Stimulated activated effector memory CD8-positive, alpha-beta T cell treated with anti-CD3 and anti-CD28 coated beads, Interleukin-12 subunit alpha, Interleukin-12 subunit beta, amount 100 ng/mL, for 72 hours (primary cell): ENCODE data around the gene IRS2.
"Not testable (repeated sequence)": the region's sequence is repeated elsewhere in the genome, so short reads cannot be mapped to it uniquely, and the experiment has no call there.

Experiments used
- ATAC-seq: fragments of 150-1000 bp; cut with Tn5 transposase; 2 replicates; pipeline ENCODE4 v1.10.0; 2021
- DNase-seq, 2 donors: peaks; one replicate each; pipeline ENCODE4 v3.0.0; 2021 to 2022; ENCODE audit warnings: low spot score in 2 of 2
- H3K27ac Mint-ChIP-seq: one replicate; pipeline ENCODE4 v1.8.0; 2022; ENCODE audit warnings: mild to moderate bottlenecking, mixed read lengths
- H3K36me3 Mint-ChIP-seq: one replicate; pipeline ENCODE4 v1.8.0; 2022; ENCODE audit warnings: mild to moderate bottlenecking, mixed read lengths
- H3K4me1 Mint-ChIP-seq: one replicate; pipeline ENCODE4 v1.8.0; 2022; ENCODE audit warnings: mixed read lengths
- H3K4me3 Mint-ChIP-seq: one replicate; pipeline ENCODE4 v1.8.0; 2022; ENCODE audit warnings: mild to moderate bottlenecking, mixed read lengths
- H3K9me3 Mint-ChIP-seq: one replicate; pipeline ENCODE4 v1.8.0; 2022; ENCODE audit warnings: mixed read lengths

Gene IRS2

GRCh38 chr13:109786457-109787134, at the start of gene IRS2:
IRS2 (minus strand) TSS chr13:109786583; CDS start chr13:109786053, 530 bp downstream.
- Mint-ChIP-seq H3K27ac (no peak within 1 kb of the TSS), H3K36me3 (peaks cover 7% of the 10 kb centered on the region), H3K9me3 (no peaks in the 10 kb centered on the region), H3K4me1 (peaks cover 17% of the 10 kb centered on the region), H3K4me3 (peak within 1 kb of the TSS; percentile 68)
- DNase-seq (peak; percentile 55 to 76), ATAC-seq (peak; percentile 94)

- Mint-ChIP-seq H3K27ac (no peak overlapping the region), H3K9me3 (peaks cover 3% of the 10 kb centered on the region), H3K4me3 (no peak overlapping the region), H3K4me1 (peaks cover 2% of the 10 kb centered on the region), H3K36me3 (no peaks in the 10 kb centered on the region)
- ATAC-seq = no peak
- no peak for DNase-seq
Measured at GRCh38 chr13:109834973-109835720, 48.8 kb upstream of the IRS2 start.

- no peak for ATAC-seq
- no peak for DNase-seq
- Mint-ChIP-seq H3K4me3 (no peak overlapping the region), H3K9me3 (peaks cover 3% of the 10 kb centered on the region), H3K27ac (no peak overlapping the region), H3K36me3 (no peaks in the 10 kb centered on the region), H3K4me1 (no peaks in the 10 kb centered on the region)
Measured at GRCh38 chr13:109833940-109834339, 47.6 kb upstream of the IRS2 start.

- Mint-ChIP-seq H3K4me1 (no peaks in the 10 kb centered on the region), H3K27ac (no peak overlapping the region), H3K9me3 (peaks cover 3% of the 10 kb centered on the region), H3K4me3 (no peak overlapping the region), H3K36me3 (no peaks in the 10 kb centered on the region)
- ATAC-seq (no peak), DNase-seq (no peak)
Measured at GRCh38 chr13:109833071-109833470, 46.7 kb upstream of the IRS2 start.

- ATAC-seq, H3K4me1 Mint-ChIP-seq, H3K36me3 Mint-ChIP-seq, H3K9me3 Mint-ChIP-seq, H3K27ac Mint-ChIP-seq, H3K4me3 Mint-ChIP-seq, DNase-seq: not testable (repeated sequence)
Measured at GRCh38 chr13:109828591-109829316, 42.4 kb upstream of the IRS2 start.

GRCh38 chr13:109823201-109823600, 36.8 kb upstream of the IRS2 start:
- H3K9me3 Mint-ChIP-seq, H3K27ac Mint-ChIP-seq, ATAC-seq, H3K4me1 Mint-ChIP-seq, H3K4me3 Mint-ChIP-seq, H3K36me3 Mint-ChIP-seq, DNase-seq: not testable (repeated sequence)

GRCh38 chr13:109821103-109821502, 34.7 kb upstream of the IRS2 start:
- no peak overlapping the region for H3K4me3 Mint-ChIP-seq
- no peaks in the 10 kb centered on the region for H3K9me3 Mint-ChIP-seq
- H3K36me3 Mint-ChIP-seq = no peaks in the 10 kb centered on the region
- no peaks in the 10 kb centered on the region for H3K4me1 Mint-ChIP-seq
- no peak for ATAC-seq
- no peak for DNase-seq
- no peak overlapping the region for H3K27ac Mint-ChIP-seq

- Mint-ChIP-seq H3K36me3 (no peaks in the 10 kb centered on the region), H3K27ac (no peak overlapping the region), H3K4me1 (no peaks in the 10 kb centered on the region), H3K9me3 (no peaks in the 10 kb centered on the region), H3K4me3 (no peak overlapping the region)
- ATAC-seq = no peak
- DNase-seq = no peak
Measured at GRCh38 chr13:109819874-109820273, 33.5 kb upstream of the IRS2 start.

- Mint-ChIP-seq H3K27ac (no peak overlapping the region), H3K4me3 (no peak overlapping the region), H3K36me3 (no peaks in the 10 kb centered on the region), H3K9me3 (no peaks in the 10 kb centered on the region), H3K4me1 (no peaks in the 10 kb centered on the region)
- no peak for ATAC-seq
- no peak for DNase-seq
Measured at GRCh38 chr13:109818886-109819285, 32.5 kb upstream of the IRS2 start.

GRCh38 chr13:109817591-109818535, 31.5 kb upstream of the IRS2 start:
- ATAC-seq (no peak), DNase-seq (no peak)
- H3K4me1 Mint-ChIP-seq = no peaks in the 10 kb centered on the region
- H3K9me3 Mint-ChIP-seq = no peaks in the 10 kb centered on the region
- H3K36me3 Mint-ChIP-seq = no peaks in the 10 kb centered on the region
- no peak overlapping the region for H3K4me3 Mint-ChIP-seq
- H3K27ac Mint-ChIP-seq = no peak overlapping the region

- no peak for DNase-seq
Measured at GRCh38 chr13:109816808-109817203, 30.4 kb upstream of the IRS2 start.

GRCh38 chr13:109816112-109816807, 29.9 kb upstream of the IRS2 start:
- no peaks in the 10 kb centered on the region for H3K9me3 Mint-ChIP-seq

More at GRCh38 chr13:109816808-109817203, 30.4 kb upstream of the IRS2 start:
- Mint-ChIP-seq H3K4me3 (no peak overlapping the region), H3K27ac (no peak overlapping the region), H3K36me3 (no peaks in the 10 kb centered on the region), H3K9me3 (no peaks in the 10 kb centered on the region), H3K4me1 (no peaks in the 10 kb centered on the region)
- no peak for ATAC-seq

GRCh38 chr13:109815651-109816050, 29.3 kb upstream of the IRS2 start:
- no peaks in the 10 kb centered on the region for H3K36me3 Mint-ChIP-seq
- DNase-seq = no peak
- no peak overlapping the region for H3K4me3 Mint-ChIP-seq
- no peak overlapping the region for H3K27ac Mint-ChIP-seq
- no peaks in the 10 kb centered on the region for H3K4me1 Mint-ChIP-seq
- no peak for ATAC-seq
- H3K9me3 Mint-ChIP-seq = no peaks in the 10 kb centered on the region

More at GRCh38 chr13:109816112-109816807, 29.9 kb upstream of the IRS2 start:
- H3K4me3 Mint-ChIP-seq = no peak overlapping the region
- DNase-seq = no peak
- ATAC-seq = no peak
- no peaks in the 10 kb centered on the region for H3K36me3 Mint-ChIP-seq
- no peak overlapping the region for H3K27ac Mint-ChIP-seq
- H3K4me1 Mint-ChIP-seq = no peaks in the 10 kb centered on the region

- Mint-ChIP-seq H3K4me3 (no peak overlapping the region), H3K4me1 (no peaks in the 10 kb centered on the region), H3K9me3 (no peaks in the 10 kb centered on the region), H3K36me3 (no peaks in the 10 kb centered on the region), H3K27ac (no peak overlapping the region)
- no peak for DNase-seq
- no peak for ATAC-seq
Measured at GRCh38 chr13:109813663-109814062, 27.3 kb upstream of the IRS2 start.
